Stimulated activated CD4-positive, alpha-beta T cell treated with anti-CD3 and anti-CD28 coated beads, Interleukin-12 subunit alpha, Interleukin-12 subunit beta, amount 100 ng/mL, for 4 hours (primary cell): ENCODE measurements around the gene AQP11.
"Not testable (repeated sequence)": the region's sequence is repeated elsewhere in the genome, so short reads cannot be mapped to it uniquely, and the experiment has no call there.

Experiments used
- DNase-seq: peaks from one replicate; pipeline ENCODE4 v3.0.0-alpha.2; 2020

Gene AQP11

GRCh38 chr11:77593883-77594282 is 4.1 kb downstream of the AQP11 start:
- DNase-seq, result no peak

- DNase-seq, result no peak
These were observed 6.9 kb downstream of the AQP11 start for GRCh38 chr11:77596626-77597025.

- no peak for DNase-seq
These were observed 8.4 kb downstream of the AQP11 start for GRCh38 chr11:77598195-77598594.

GRCh38 chr11:77602381-77603088 is 12.8 kb downstream of the AQP11 start:
- no peak for DNase-seq

- DNase-seq, result no peak
These were observed 14.5 kb downstream of the AQP11 start for GRCh38 chr11:77604281-77604680.

- no peak for DNase-seq
These were observed 19.5 kb downstream of the AQP11 start for GRCh38 chr11:77609234-77609633.

- no peak for DNase-seq
These were observed 22.2 kb downstream of the AQP11 start for GRCh38 chr11:77611921-77612320.

GRCh38 chr11:77617892-77618291 is 28.1 kb downstream of the AQP11 start:
- DNase-seq, result no peak

GRCh38 chr11:77619576-77620198 is 29.9 kb downstream of the AQP11 start:
- DNase-seq, result no peak

- DNase-seq, result no peak
These were observed 40.5 kb downstream of the AQP11 start for GRCh38 chr11:77630157-77630710.

- not testable (repeated sequence) for DNase-seq
These were observed 44.2 kb downstream of the AQP11 start for GRCh38 chr11:77633926-77634325.

- no peak for DNase-seq
These were observed 47.1 kb downstream of the AQP11 start for GRCh38 chr11:77636731-77637344.

GRCh38 chr11:77637345-77638165 is 47.8 kb downstream of the AQP11 start, which contains the start of gene CLNS1A:
Gene CLNS1A (minus strand): TSS chr11:77637794. CDS start chr11:77637714, 80 bp downstream.
- peak; percentile 71 for DNase-seq

GRCh38 chr11:77642228-77642627 is 52.5 kb downstream of the AQP11 start:
- no peak for DNase-seq

GRCh38 chr11:77644887-77645286 is 55.1 kb downstream of the AQP11 start:
- no peak for DNase-seq

- no peak for DNase-seq
These were observed 58.0 kb downstream of the AQP11 start for GRCh38 chr11:77647654-77648305.

GRCh38 chr11:77650123-77650522 is 60.4 kb downstream of the AQP11 start:
- no peak for DNase-seq

GRCh38 chr11:77654770-77655434 is 65.1 kb downstream of the AQP11 start:
- no peak for DNase-seq

GRCh38 chr11:77656362-77656761 is 66.6 kb downstream of the AQP11 start:
- DNase-seq, result no peak

GRCh38 chr11:77658213-77659013 is 68.7 kb downstream of the AQP11 start:
- no peak for DNase-seq
